Neural progenitor cell (in vitro differentiated cells): ENCODE data around the gene ZRANB3.

Source experiments
- EZH2 ChIP-seq: fragments of 200-600 bp; sonication (generic); IDR thresholded peaks from 2 replicates; pipeline ENCODE4 v1.6.1; 2017; ENCODE audit warnings: antibody characterized with exemption, mild to moderate bottlenecking, moderate library complexity
- EZH2phosphoT487 ChIP-seq: fragments of 200-600 bp; sonication (generic); IDR thresholded peaks from 2 replicates; pipeline ENCODE4 v1.6.1; 2017; ENCODE audit warnings: antibody characterized with exemption
- TF ChIP-seq, protein P1 (sequence below): fragments of 200-600 bp; sonication (generic); IDR thresholded peaks from 2 replicates; pipeline ENCODE4 v1.5.1; 2017; ENCODE audit warnings: antibody characterized with exemption, mild to moderate bottlenecking

DNA sequence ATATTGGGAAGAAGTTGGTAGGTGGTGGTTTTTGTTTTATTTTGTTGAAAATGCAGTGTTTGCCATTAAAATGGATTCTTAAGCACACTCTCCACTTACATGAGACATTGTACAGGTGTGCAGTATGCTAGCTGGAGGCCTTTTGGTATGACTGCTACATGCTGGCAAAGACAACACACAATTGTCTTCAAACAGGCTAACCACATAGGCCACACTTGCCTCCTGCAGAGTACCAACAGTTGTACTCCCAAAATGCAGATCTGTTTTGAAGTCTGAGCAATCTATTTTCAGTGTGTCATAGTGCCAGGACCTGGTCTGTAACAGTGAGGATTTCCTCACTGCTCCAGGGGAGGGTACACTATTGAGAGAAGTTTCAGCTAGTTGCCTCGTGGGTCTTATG is 213.6 kb downstream of the ZRANB3 start:
- TF ChIP-seq, protein P1, sequence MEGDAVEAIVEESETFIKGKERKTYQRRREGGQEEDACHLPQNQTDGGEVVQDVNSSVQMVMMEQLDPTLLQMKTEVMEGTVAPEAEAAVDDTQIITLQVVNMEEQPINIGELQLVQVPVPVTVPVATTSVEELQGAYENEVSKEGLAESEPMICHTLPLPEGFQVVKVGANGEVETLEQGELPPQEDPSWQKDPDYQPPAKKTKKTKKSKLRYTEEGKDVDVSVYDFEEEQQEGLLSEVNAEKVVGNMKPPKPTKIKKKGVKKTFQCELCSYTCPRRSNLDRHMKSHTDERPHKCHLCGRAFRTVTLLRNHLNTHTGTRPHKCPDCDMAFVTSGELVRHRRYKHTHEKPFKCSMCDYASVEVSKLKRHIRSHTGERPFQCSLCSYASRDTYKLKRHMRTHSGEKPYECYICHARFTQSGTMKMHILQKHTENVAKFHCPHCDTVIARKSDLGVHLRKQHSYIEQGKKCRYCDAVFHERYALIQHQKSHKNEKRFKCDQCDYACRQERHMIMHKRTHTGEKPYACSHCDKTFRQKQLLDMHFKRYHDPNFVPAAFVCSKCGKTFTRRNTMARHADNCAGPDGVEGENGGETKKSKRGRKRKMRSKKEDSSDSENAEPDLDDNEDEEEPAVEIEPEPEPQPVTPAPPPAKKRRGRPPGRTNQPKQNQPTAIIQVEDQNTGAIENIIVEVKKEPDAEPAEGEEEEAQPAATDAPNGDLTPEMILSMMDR: no peak
- TF ChIP-seq EZH2 (no peak), EZH2phosphoT487 (no peak)
